ENCODE measurements around the gene RAPH1.

DNA sequence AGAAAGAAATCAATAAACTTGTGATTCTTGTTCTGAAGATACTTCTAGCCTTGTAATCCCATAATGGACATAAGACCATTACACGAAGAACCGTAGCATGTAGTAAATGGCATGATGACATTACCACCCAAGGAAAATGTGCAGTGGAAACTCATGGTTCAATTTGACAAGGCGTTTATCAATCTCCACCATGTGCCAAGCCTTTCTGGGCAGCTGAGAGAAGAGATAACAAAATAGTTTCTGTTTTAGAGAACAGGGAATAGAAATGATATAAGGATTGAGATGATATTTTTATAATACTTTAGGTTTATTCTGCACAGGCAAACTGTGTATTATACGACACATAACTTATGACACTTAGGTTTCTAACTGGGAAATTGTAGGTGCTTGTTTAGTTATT, 187.7 kb downstream of the RAPH1 start:
- TF ChIP-seq POLR2AphosphoS5 (IDR thresholded peaks at IDR 0.05; ENCODE audit: borderline replicate concordance, low read depth, low read length) (no peak), EZH2 (IDR thresholded peaks at IDR 0.05) (no peak), FOXP2 (optimal IDR thresholded peaks at IDR 0.05; ENCODE audit: control extremely low read depth, extremely low read length, insufficient read depth) (no peak)
